Loucy (cell line): Measurements from ENCODE around the gene ASCL2.

Experiments
- H2AFZ ChIP-seq: fragments of 200-600 bp; sonication (generic); 2 replicates; pipeline ENCODE4 v1.6.0; 2016; ENCODE audit warnings: antibody characterized with exemption, mild to moderate bottlenecking, low read length, moderate library complexity
- H3F3A ChIP-seq: fragments of 200-600 bp; 2 replicates; pipeline ENCODE4 v1.6.0; 2016; ENCODE audit warnings: antibody characterized with exemption, low read depth, mild to moderate bottlenecking
- H3K27me3 ChIP-seq: fragments of 200-600 bp; sonication (generic); 2 replicates; pipeline ENCODE4 v1.6.1; 2014; ENCODE audit warnings: low read length, mild to moderate bottlenecking; ENCODE audit not compliant: insufficient read depth, poor library complexity, severe bottlenecking
- H3K36me3 ChIP-seq: fragments of 200-600 bp; sonication (generic); 2 replicates; pipeline ENCODE4 v1.6.1; 2016; ENCODE audit warnings: low read length; ENCODE audit not compliant: insufficient read depth
- H3K4me1 ChIP-seq: fragments of 200-600 bp; sonication (generic); 2 replicates; pipeline ENCODE4 v1.5.1; 2014; ENCODE audit warnings: low read length, mild to moderate bottlenecking; ENCODE audit not compliant: insufficient read depth, poor library complexity, severe bottlenecking
- H3K4me2 ChIP-seq: fragments of 200-600 bp; sonication (generic); 2 replicates; pipeline ENCODE4 v1.6.0; 2014; ENCODE audit warnings: antibody characterized with exemption, low read length, low read depth, mild to moderate bottlenecking; ENCODE audit not compliant: poor library complexity, severe bottlenecking
- H3K4me3 ChIP-seq: fragments of 200-600 bp; sonication (generic); 2 replicates; pipeline ENCODE4 v1.5.1; 2014; ENCODE audit warnings: low read length, mild to moderate bottlenecking, mixed read lengths; ENCODE audit not compliant: poor library complexity, severe bottlenecking
- H3K79me2 ChIP-seq: fragments of 200-600 bp; sonication (generic); 2 replicates; pipeline ENCODE4 v1.6.1; 2014; ENCODE audit warnings: low read length; ENCODE audit not compliant: insufficient read depth
- H3K9ac ChIP-seq: fragments of 200-600 bp; sonication (generic); 2 replicates; pipeline ENCODE4 v1.6.0; 2014; ENCODE audit warnings: mild to moderate bottlenecking, low read depth, low read length, moderate library complexity; ENCODE audit not compliant: poor library complexity, severe bottlenecking
- H3K9me2 ChIP-seq: fragments of 200-600 bp; sonication (generic); replicated peaks from 2 replicates; pipeline ENCODE4 v1.6.1; 2016; ENCODE audit warnings: low read depth, low read length, mixed read lengths
- H3K9me3 ChIP-seq: fragments of 200-600 bp; sonication (generic); 2 replicates; pipeline ENCODE4 v1.6.1; 2014; ENCODE audit warnings: mild to moderate bottlenecking, antibody characterized with exemption, low read length, low read depth; ENCODE audit not compliant: insufficient read depth
- H4K20me1 ChIP-seq: fragments of 200-600 bp; sonication (generic); 2 replicates; pipeline ENCODE4 v1.6.0; 2014; ENCODE audit warnings: antibody characterized with exemption, low read length, mild to moderate bottlenecking; ENCODE audit not compliant: insufficient read depth, poor library complexity, severe bottlenecking
- EZH2phosphoT487 ChIP-seq: fragments of 200-600 bp; IDR thresholded peaks from 2 replicates; pipeline ENCODE4 v1.6.1; 2018; ENCODE audit warnings: antibody characterized with exemption, mild to moderate bottlenecking, moderate library complexity, borderline replicate concordance
- TF ChIP-seq, protein P1 (sequence below): fragments of 200-600 bp; sonication (generic); conservative IDR thresholded peaks from 2 replicates; pipeline ENCODE4 v1.5.1; 2014; ENCODE audit warnings: mild to moderate bottlenecking, antibody characterized with exemption, low read length

ASCL2 gene

DNA sequence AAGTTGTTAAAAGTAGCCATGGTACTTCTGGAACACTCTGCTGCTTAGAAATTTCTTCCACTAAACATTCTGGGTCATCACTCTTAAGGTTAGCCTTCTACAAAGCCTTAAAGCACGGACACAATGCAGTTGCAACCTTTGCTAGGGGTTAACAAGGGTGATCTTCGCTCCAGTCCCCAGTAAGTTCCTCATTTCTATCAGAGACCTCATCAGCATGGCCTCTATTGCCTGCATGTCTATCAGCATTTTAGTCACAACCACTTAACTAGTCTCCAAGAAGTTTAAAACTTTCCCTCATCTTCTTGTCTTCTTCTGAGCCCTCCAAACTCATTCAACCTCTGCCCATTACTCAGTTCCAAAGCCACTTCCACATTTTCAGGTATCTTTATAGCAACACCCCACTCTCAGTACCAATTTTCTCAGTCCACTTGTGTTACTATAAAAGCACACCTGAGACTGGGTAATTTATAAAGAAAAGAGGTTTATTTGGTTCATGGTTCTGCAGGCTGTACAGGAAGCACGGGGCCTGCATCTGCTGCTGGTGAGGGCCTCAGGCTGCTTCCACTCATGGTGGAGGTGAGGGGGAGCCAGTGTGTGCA is 50.1 kb downstream of the ASCL2 start:
- Histone ChIP-seq H3K36me3 (no peaks in the 10 kb centered on the region), H3K9me2 (no peaks in the 10 kb centered on the region), H3K9me3 (peaks cover 3% of the 10 kb centered on the region; the same call in 1 of the 2 replicates), H3K4me1 (no peaks in the 10 kb centered on the region), H3K27me3 (no peaks in the 10 kb centered on the region), H3K4me2 (no peak overlapping the region), H3K9ac (no peak overlapping the region), H2AFZ (no peak overlapping the region), H3K79me2 (no peaks in the 10 kb centered on the region), H4K20me1 (no peaks in the 10 kb centered on the region), H3F3A (no peaks in the 10 kb centered on the region), H3K4me3 (no peak overlapping the region)
- TF ChIP-seq, protein P1, sequence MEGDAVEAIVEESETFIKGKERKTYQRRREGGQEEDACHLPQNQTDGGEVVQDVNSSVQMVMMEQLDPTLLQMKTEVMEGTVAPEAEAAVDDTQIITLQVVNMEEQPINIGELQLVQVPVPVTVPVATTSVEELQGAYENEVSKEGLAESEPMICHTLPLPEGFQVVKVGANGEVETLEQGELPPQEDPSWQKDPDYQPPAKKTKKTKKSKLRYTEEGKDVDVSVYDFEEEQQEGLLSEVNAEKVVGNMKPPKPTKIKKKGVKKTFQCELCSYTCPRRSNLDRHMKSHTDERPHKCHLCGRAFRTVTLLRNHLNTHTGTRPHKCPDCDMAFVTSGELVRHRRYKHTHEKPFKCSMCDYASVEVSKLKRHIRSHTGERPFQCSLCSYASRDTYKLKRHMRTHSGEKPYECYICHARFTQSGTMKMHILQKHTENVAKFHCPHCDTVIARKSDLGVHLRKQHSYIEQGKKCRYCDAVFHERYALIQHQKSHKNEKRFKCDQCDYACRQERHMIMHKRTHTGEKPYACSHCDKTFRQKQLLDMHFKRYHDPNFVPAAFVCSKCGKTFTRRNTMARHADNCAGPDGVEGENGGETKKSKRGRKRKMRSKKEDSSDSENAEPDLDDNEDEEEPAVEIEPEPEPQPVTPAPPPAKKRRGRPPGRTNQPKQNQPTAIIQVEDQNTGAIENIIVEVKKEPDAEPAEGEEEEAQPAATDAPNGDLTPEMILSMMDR: no peak
- TF ChIP-seq EZH2phosphoT487: no peak

DNA sequence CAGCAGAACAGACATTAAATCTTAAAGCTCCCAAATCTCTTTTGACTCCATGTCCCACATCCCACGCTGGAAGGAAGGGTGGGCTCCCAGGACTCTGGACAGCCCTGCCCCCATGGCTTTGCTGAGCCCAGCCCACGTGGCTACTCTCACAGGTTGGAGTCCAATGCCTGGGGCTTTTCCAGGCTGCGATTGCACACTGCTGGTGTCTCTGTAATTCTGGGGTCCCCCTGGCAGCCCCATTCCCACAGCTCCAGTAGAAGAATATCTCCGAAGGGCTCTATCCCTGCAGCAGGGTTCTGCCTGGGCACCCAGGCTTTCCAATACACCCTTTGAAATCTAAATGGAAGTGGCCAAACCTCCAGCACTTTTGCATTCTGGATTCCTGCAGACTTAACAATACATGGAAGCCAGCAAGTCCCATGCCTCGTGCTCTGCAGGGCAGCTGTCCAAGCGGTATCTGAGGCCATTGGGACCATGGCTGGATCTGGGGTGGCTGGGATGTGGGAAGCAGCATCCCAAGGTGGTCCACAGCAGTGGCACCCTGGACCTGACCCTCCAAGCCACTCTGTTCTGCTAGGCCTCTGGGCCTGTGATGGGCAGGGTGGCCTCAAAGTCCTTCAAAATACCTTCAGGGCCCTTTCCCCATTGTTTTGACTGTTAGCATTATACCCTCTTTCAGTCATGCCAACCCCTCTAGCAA is 50.9 kb downstream of the ASCL2 start:
- Histone ChIP-seq H3K4me3 (no peak overlapping the region), H3K36me3 (no peaks in the 10 kb centered on the region), H3K27me3 (no peaks in the 10 kb centered on the region), H3K9me3 (peaks cover 3% of the 10 kb centered on the region; the same call in 1 of the 2 replicates), H3K4me1 (no peaks in the 10 kb centered on the region), H4K20me1 (no peaks in the 10 kb centered on the region), H2AFZ (no peak overlapping the region), H3F3A (no peaks in the 10 kb centered on the region), H3K4me2 (no peak overlapping the region), H3K9me2 (no peaks in the 10 kb centered on the region), H3K79me2 (no peaks in the 10 kb centered on the region), H3K9ac (no peak overlapping the region)
- TF ChIP-seq EZH2phosphoT487: no peak
- TF ChIP-seq, protein P1: no peak
